SIG-M5 (cell line): ENCODE data around the gene ZNF365.
"Not testable (repeated sequence)": the region's sequence is repeated elsewhere in the genome, so short reads cannot be mapped to it uniquely, and the experiment has no call there.

Source experiments
- DNase-seq: peaks from one replicate; lab custom pipeline; 2025; lab: John Stamatoyannopoulos, UW

The ZNF365 gene

GRCh38 chr10:62377966-62378365 is 3.8 kb downstream of the ZNF365 start:
- no peak for DNase-seq

- DNase-seq: not testable (repeated sequence)
Observed at GRCh38 chr10:62378877-62379276, 4.7 kb downstream of the ZNF365 start.

DNA sequence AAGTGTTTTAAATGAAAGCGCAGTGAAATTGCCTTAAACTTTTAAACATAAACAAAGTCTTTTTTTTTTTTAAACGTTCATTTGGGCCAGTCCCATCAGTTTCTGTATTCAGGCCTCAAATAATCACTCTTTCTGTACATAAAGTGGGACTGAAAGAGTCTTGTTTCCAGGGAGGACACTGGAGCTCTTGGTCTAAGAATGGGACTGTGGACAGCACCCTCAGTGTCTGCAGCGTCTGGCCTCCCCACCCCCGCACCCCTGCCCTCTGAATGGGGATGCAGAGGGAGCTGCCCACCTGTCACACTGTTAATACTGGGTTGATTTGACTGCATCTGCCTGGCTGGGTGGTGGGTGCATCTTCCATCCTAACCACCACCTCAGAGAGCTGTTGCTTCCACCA is 5.2 kb downstream of the ZNF365 start:
- DNase-seq: no peak

GRCh38 chr10:62380016-62380415 is 5.8 kb downstream of the ZNF365 start:
- DNase-seq: no peak

GRCh38 chr10:62381385-62382102 is 7.4 kb downstream of the ZNF365 start:
- DNase-seq: no peak

DNA sequence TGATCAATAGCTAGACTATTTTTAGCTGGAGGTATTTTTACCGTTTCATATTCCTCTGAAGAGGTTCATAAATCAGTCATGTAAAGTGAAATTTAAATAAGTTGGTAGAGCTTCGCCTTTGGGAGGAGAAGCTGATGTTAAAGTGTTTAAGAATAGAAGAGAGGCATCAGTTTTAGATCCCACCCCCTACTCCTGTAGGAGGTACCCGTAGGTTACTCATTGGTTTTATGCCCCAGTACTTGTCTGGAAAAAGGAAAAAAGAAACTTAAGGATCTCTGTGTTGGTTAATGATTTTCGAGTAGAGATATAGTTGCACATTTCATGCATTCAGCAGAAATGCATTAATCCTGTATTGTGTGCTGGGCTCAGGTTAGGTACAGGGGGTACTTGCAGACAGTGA is 8.7 kb downstream of the ZNF365 start:
- DNase-seq: no peak

GRCh38 chr10:62384057-62384446 is 9.9 kb downstream of the ZNF365 start:
- no peak for DNase-seq

GRCh38 chr10:62384447-62385081 is 10.4 kb downstream of the ZNF365 start:
- DNase-seq: no peak

DNA sequence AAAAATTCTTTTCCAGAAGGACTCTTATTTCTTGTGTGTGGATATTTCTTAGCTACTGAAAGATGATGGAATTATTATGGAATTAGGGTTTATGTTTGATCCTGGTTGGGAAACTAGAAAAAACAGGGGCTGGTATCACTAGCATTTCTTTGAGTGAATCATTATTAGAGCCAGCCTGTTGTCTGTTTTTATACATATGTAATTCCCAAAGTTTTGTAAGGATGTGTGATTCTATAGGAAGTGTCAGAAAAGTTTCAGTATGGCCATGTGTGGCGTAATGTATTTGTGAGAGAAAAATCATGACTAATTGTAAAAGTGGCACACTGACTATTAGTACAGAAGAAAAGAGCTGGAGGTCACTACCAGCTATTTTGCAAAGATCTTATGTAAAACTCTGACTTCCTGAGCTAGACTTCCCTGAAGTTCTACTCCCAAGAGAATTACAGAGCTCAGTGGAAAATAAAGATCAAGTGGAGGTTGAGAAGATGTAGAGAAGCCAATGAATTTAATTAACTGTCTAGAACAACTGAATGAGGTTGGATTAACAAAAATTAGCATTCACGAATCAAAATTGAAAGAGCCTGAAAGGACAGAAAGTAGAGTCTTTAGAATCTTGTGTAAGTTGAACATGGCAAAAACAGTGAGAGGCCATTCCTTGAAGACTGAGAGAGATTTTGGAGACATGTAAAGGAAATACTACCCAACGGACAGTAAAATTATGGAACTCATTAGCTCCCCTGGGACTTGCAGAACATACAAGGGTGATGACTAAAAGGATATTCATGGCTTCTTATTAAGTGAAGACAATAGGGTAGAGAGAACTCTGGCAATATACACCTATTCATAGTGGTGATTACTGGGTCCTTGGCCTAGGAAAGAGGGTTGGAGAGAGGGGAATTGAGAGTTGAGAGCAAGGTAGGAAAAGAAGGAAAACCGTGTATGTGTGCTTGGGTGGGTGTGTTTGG is 12.5 kb downstream of the ZNF365 start:
- DNase-seq: no peak

DNA sequence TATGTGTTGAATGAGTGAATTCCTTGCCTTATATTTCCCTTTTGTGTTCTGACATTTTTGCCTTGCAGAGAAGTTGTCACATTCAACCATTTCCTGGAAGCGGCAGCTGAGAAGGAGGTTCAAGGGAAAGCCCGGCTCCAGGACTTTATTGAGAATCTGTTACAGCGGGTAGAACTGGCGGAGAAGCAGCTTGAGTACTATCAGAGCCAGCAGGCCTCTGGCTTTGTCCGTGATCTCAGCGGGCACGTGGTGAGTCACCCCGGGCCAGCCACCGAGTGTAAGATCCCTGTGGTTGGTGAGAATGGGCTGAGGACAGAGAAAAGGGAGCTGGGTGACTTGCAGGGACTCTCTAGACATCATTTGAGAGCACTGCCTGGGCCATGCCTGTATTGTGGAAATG is 14.2 kb downstream of the ZNF365 start:
- DNase-seq: no peak

GRCh38 chr10:62390497-62391176 is 16.5 kb downstream of the ZNF365 start:
- no peak for DNase-seq

DNA sequence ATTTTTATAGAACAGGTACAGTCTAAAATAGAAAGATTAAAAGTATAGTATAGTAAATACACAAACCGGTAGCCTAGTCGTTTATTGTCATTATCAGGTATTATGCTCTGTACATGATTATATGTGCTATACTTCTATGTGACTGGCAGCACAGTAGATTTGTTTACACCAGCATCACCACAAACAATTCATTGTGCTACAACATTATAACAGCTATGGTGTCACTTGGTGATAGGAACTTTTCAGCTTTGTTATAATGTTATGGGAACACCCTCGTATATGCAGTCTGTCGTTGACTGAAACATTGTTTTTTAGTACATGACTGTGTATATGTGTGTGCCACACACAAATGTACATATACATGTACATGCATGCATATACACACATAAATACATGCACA is 19.1 kb downstream of the ZNF365 start:
- no peak for DNase-seq

- no peak for DNase-seq
Observed at GRCh38 chr10:62394556-62395018, 20.4 kb downstream of the ZNF365 start.

DNA sequence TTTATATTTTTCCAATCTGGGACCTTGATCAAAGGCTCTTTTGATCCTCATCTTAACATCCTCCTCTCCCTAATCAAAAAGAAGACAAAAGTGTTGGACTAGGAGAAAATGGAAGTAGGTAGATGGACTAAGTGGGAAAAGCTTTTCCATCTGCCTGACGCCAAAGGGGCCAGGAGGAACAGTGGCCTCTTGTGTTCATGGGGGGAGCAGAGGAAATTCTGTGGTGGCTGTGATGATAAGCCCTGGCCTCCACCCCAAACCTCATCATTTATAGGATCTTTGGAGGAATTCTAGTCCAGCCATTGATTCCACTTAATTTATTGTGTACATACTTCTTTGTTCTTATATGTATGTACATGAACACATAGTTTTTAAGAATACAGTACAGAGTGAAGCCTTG is 21.7 kb downstream of the ZNF365 start:
- DNase-seq: no peak

DNA sequence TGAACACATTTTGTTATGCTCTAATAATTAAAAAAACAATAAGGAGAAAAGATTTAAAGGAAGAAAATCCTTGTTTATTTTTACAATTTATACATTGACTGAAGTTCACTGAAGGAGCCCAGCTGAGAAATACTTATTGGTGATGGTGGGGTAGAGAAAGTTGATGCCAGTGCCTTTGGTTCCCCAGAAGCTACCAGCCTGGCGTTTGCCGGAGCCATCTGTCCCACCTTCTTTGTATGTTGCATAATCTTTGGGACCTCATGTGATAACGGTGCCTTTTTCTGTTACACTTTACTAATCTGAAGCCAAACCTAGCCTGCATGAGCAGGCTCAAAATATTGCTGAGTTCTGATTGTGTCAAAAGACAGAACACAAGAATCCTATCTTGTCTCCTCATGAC is 22.7 kb downstream of the ZNF365 start:
- no peak for DNase-seq

DNA sequence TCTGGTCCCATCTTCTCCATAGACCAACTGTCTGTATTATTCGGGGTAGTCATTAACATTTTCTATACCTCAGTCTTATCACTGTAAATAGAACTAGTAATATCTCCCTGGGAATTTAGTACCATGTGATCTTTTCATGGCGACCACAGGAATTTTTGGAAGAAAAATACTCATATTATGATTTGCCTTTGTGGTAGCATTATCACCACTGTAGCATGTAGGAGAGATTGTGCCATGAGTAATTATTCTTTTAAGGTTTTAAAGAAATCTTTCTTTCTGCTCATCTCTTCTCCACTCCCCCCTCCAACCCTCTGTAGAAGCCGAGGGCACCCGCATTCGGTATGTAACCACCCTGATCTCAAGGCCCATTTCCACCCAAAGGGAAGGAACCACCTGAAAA is 25.0 kb downstream of the ZNF365 start:
- no peak for DNase-seq

- DNase-seq: no peak
Observed at GRCh38 chr10:62402508-62402907, 28.3 kb downstream of the ZNF365 start.

DNA sequence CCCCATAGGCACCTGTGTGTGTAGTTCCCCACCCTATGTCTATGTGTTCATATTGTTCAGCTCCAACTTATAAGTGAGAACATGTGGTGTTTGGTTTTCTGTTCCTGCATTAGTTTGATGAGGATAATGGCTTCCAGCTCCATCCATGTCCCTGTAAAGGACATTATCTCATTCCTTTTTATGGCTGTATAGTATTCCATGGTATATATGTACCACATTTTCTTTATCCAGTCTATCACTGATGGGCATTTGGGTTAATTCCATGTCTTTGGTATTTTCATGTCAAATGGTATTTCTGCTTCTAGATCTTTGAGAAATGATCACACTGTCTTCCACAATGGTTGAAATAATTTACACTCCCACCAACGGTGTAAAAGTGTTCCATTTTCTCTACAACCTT is 36.4 kb downstream of the ZNF365 start:
- DNase-seq: not testable (repeated sequence)

- not testable (repeated sequence) for DNase-seq
Observed at GRCh38 chr10:62410934-62411333, 36.8 kb downstream of the ZNF365 start.

DNA sequence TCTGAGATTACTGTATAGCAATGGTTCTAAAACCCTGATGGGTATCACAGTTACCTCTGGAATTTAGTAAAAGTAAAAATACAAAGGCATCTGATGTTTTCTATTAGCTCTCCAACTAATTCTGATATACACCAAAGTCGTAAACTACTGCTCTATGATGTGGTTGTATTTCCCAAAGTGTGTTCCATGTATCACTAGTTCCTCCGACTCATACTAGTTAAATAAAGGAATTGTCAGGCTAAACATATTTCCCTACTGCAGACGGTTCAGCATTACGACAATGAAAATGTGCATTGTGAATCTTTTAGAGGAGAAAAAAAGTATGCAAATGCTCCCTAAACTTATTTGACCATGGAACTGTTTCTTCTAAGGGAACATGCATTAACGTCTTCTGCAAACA is 38.9 kb downstream of the ZNF365 start:
- no peak for DNase-seq

DNA sequence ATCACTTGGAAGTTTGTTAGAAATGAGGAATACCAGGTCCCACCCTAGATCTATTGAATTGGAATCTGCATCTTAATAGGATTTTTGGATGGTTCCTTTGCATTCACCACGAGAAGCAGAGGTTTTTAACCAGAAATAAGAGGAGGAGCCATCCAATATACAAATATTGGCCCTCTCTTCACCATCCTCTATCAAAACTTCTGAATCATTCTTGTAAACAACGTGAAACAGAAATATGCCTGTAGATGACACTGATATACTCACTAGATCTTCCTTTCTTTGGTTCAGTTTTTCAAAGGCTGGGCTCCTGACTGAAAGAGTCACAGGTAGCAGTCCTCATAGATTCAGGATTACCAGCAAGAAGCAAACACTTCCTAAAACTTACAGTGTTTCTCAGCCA is 39.5 kb downstream of the ZNF365 start:
- no peak for DNase-seq

- DNase-seq: no peak
Observed at GRCh38 chr10:62414359-62414758, 40.2 kb downstream of the ZNF365 start.
